ENCODE data around the gene MGST1.
"Not testable (repeated sequence)": the region's sequence is repeated elsewhere in the genome, so short reads cannot be mapped to it uniquely, and the experiment has no call there.

MGST1 gene

GRCh38 chr12:16387919-16388318 is 40.5 kb downstream of the MGST1 start:
- H3K4me3 ChIP-seq (ENCODE audit: low read depth, low read length), result no peak overlapping the region
- no peak for TF ChIP-seq CTCF (conservative IDR thresholded peaks at IDR 0.05; ENCODE audit: low read depth, low read length)
- no peak for DNase-seq (ENCODE audit: low read depth)

GRCh38 chr12:16389594-16389993 is 42.1 kb downstream of the MGST1 start:
- H3K4me3 ChIP-seq (ENCODE audit: low read depth, low read length), result no peak overlapping the region
- DNase-seq (ENCODE audit: low read depth), result peak; percentile 85
- TF ChIP-seq CTCF (conservative IDR thresholded peaks at IDR 0.05; ENCODE audit: low read depth, low read length), result no peak

GRCh38 chr12:16392846-16393535 is 45.5 kb downstream of the MGST1 start:
- no peak for DNase-seq (ENCODE audit: low read depth)
- H3K4me3 ChIP-seq (ENCODE audit: low read depth, low read length), result no peak overlapping the region
- no peak for TF ChIP-seq CTCF (conservative IDR thresholded peaks at IDR 0.05; ENCODE audit: low read depth, low read length)

GRCh38 chr12:16399101-16399500 is 51.7 kb downstream of the MGST1 start:
- no peak overlapping the region for H3K4me3 ChIP-seq (ENCODE audit: low read depth, low read length)
- no peak for DNase-seq (ENCODE audit: low read depth)
- TF ChIP-seq CTCF (conservative IDR thresholded peaks at IDR 0.05; ENCODE audit: low read depth, low read length), result no peak

GRCh38 chr12:16401835-16402234 is 54.4 kb downstream of the MGST1 start:
- not testable (repeated sequence) for H3K4me3 ChIP-seq (ENCODE audit: low read depth, low read length); DNase-seq (ENCODE audit: low read depth)

- H3K4me3 ChIP-seq (ENCODE audit: low read depth, low read length), result no peak overlapping the region
- no peak for DNase-seq (ENCODE audit: low read depth)
- no peak for TF ChIP-seq CTCF (conservative IDR thresholded peaks at IDR 0.05; ENCODE audit: low read depth, low read length)
Observed at GRCh38 chr12:16407346-16407745, 59.9 kb downstream of the MGST1 start.
